ENCODE data around the gene TUBA4A.
A peak's percentile ranks its signal among the peaks of the same experiment; 100 is the strongest.

Gene TUBA4A

GRCh38 chr2:219286436-219287115 lies 32.9 kb upstream of the TUBA4A start:
- no peak for DNase-seq (ENCODE audit: low read depth)

- no peak for DNase-seq (ENCODE audit: low read depth)
These were observed 32.2 kb upstream of the TUBA4A start for GRCh38 chr2:219285894-219286425.

- DNase-seq (ENCODE audit: low read depth), result no peak
These were observed 31.6 kb upstream of the TUBA4A start for GRCh38 chr2:219285373-219285735.

GRCh38 chr2:219284501-219285372 lies 31.0 kb upstream of the TUBA4A start:
- DNase-seq (ENCODE audit: low read depth), result no peak

- DNase-seq (ENCODE audit: low read depth), result no peak
These were observed 29.3 kb upstream of the TUBA4A start for GRCh38 chr2:219282943-219283581.

GRCh38 chr2:219282375-219282774 lies 28.7 kb upstream of the TUBA4A start:
- DNase-seq (ENCODE audit: low read depth), result no peak

- no peak for DNase-seq (ENCODE audit: low read depth)
These were observed 27.9 kb upstream of the TUBA4A start for GRCh38 chr2:219281588-219281987.

- DNase-seq (ENCODE audit: low read depth), result no peak
These were observed 26.9 kb upstream of the TUBA4A start for GRCh38 chr2:219280651-219281050.

- DNase-seq (ENCODE audit: low read depth), result no peak
These were observed 26.3 kb upstream of the TUBA4A start for GRCh38 chr2:219279916-219280516.

- peak; percentile 96 for DNase-seq (ENCODE audit: low read depth)
These were observed 25.6 kb upstream of the TUBA4A start, which contains the start of gene DNAJB2 for GRCh38 chr2:219279151-219279915. DNAJB2 (plus strand) TSS chr2:219279366; CDS start chr2:219279834, 468 bp downstream.

- DNase-seq (ENCODE audit: low read depth), result no peak
These were observed 25.0 kb upstream of the TUBA4A start for GRCh38 chr2:219278655-219279150.

- DNase-seq (ENCODE audit: low read depth), result no peak
These were observed 24.3 kb upstream of the TUBA4A start for GRCh38 chr2:219277703-219278654.

GRCh38 chr2:219274361-219274921 lies 20.7 kb upstream of the TUBA4A start:
- peak; percentile 75 for DNase-seq (ENCODE audit: low read depth)

GRCh38 chr2:219273937-219274336 lies 20.2 kb upstream of the TUBA4A start:
- no peak for DNase-seq (ENCODE audit: low read depth)

GRCh38 chr2:219272995-219273394 lies 19.3 kb upstream of the TUBA4A start:
- DNase-seq (ENCODE audit: low read depth), result no peak

- no peak for DNase-seq (ENCODE audit: low read depth)
These were observed 18.6 kb upstream of the TUBA4A start for GRCh38 chr2:219272356-219272755.

GRCh38 chr2:219271021-219271420 lies 17.3 kb upstream of the TUBA4A start:
- DNase-seq (ENCODE audit: low read depth), result no peak

GRCh38 chr2:219270055-219270372 lies 16.3 kb upstream of the TUBA4A start:
- DNase-seq (ENCODE audit: low read depth), result no peak

- DNase-seq (ENCODE audit: low read depth), result no peak
These were observed 15.8 kb upstream of the TUBA4A start for GRCh38 chr2:219269362-219270054.
